Activated T-cell treated with anti-CD3 and anti-CD28 coated beads, Interleukin-2, amount 50 U/mL, for 48 hours (primary cell): ENCODE data around the gene MSANTD3.
A peak's percentile ranks its signal among the peaks of the same experiment; 100 is the strongest.

Experiments used
- DNase-seq, 2 experiments: peaks; one replicate each; pipeline ENCODE4 v3.0.0-alpha.2; 2020

MSANTD3 gene

GRCh38 chr9:100466829-100467221 is 39.9 kb downstream of the MSANTD3 start:
- DNase-seq, result no peak

GRCh38 chr9:100468041-100468440 is 41.1 kb downstream of the MSANTD3 start:
- no peak for DNase-seq

GRCh38 chr9:100472268-100472667 is 45.3 kb downstream of the MSANTD3 start:
- DNase-seq, result no peak

- peak; percentile 64 to 68 for DNase-seq
These were observed 45.9 kb downstream of the MSANTD3 start, which contains the start of gene TMEFF1 for GRCh38 chr9:100472788-100473275. TMEFF1 (plus strand) TSS chr9:100473149; CDS start chr9:100473545, 396 bp downstream.

- DNase-seq, result peak; percentile 58 to 65
These were observed 46.5 kb downstream of the MSANTD3 start for GRCh38 chr9:100473276-100474081.

- peak in 1 of 2 experiments; percentile 22 for DNase-seq
These were observed 47.4 kb downstream of the MSANTD3 start for GRCh38 chr9:100474082-100474923.

- no peak for DNase-seq
These were observed 48.0 kb downstream of the MSANTD3 start for GRCh38 chr9:100474924-100475276.

- DNase-seq, result no peak
These were observed 50.3 kb downstream of the MSANTD3 start for GRCh38 chr9:100477241-100477640.

- DNase-seq, result no peak
These were observed 51.2 kb downstream of the MSANTD3 start for GRCh38 chr9:100478192-100478591.

- no peak for DNase-seq
These were observed 52.9 kb downstream of the MSANTD3 start for GRCh38 chr9:100479820-100480219.

GRCh38 chr9:100485196-100485595 is 58.3 kb downstream of the MSANTD3 start:
- DNase-seq, result no peak

GRCh38 chr9:100486479-100487176 is 59.7 kb downstream of the MSANTD3 start:
- no peak for DNase-seq

- DNase-seq, result no peak
These were observed 61.2 kb downstream of the MSANTD3 start for GRCh38 chr9:100488177-100488576.

- DNase-seq, result no peak
These were observed 62.9 kb downstream of the MSANTD3 start for GRCh38 chr9:100489836-100490235.

- DNase-seq, result no peak
These were observed 66.0 kb downstream of the MSANTD3 start for GRCh38 chr9:100492952-100493351.

- DNase-seq, result no peak
These were observed 71.6 kb downstream of the MSANTD3 start for GRCh38 chr9:100498592-100498991.

GRCh38 chr9:100499460-100499859 is 72.5 kb downstream of the MSANTD3 start:
- no peak for DNase-seq

GRCh38 chr9:100499866-100500265 is 72.9 kb downstream of the MSANTD3 start:
- DNase-seq, result no peak
